IMR-90 (cell line): ENCODE measurements around the gene ADGRL3. TPM values are rescaled to one million over a fixed set of nuclear protein-coding genes. Genes with fewer than 3 reads are reported as not detected.

Experiments
- ATAC-seq: fragments of 200-7000 bp; cut with Tn5 transposase; 2 replicates; pipeline ENCODE4 v1.9.1; 2020; ENCODE audit warnings: low read depth, mild to moderate bottlenecking, moderate library complexity
- BruUV-seq: library from RNA; stranded (reverse); fragments of 400-500 nt; replicated peaks from 2 replicates; lab custom pipeline; 2021; lab: Mats Ljungman, UMichigan
- CTCF ChIA-PET: fragments of 300-600 bp; formaldehyde crosslinking; extraction: SDS; loops from one replicate; lab custom pipeline; 2021; ENCODE audit warnings: antibody characterized with exemption; lab: Yijun Ruan, JAX
- POLR2A ChIA-PET: fragments of 300-600 bp; sonication (Branson Sonifier 250); formaldehyde crosslinking; loops from one replicate; lab custom pipeline; 2022; ENCODE audit warnings: antibody characterized with exemption; ENCODE audit not compliant: unreplicated experiment; lab: Charles Lee
- DNase-seq: peaks from one replicate; pipeline ENCODE4 v3.0.0; 2013
- H2AFZ ChIP-seq: replicated peaks from 2 replicates; pipeline ENCODE3; 2013; ENCODE audit warnings: low read length, mild to moderate bottlenecking; ENCODE audit not compliant: poor library complexity
- H2AK5ac ChIP-seq: 2 replicates; pipeline ENCODE4 v1.6.1; 2013; ENCODE audit warnings: low read depth, low read length, inconsistent platforms
- H2AK9ac ChIP-seq: replicated peaks from 2 replicates; pipeline ENCODE3; 2013; ENCODE audit warnings: mild to moderate bottlenecking, low read depth, low read length, moderate library complexity; ENCODE audit not compliant: poor library complexity
- H2BK120ac ChIP-seq: 2 replicates; pipeline ENCODE4 v1.6.1; 2013; ENCODE audit warnings: low read depth, low read length, inconsistent platforms
- H2BK15ac ChIP-seq: 3 replicates; pipeline ENCODE4 v1.6.1; 2013; ENCODE audit warnings: low read depth, low read length, inconsistent platforms
- H2BK20ac ChIP-seq: 2 replicates; pipeline ENCODE4 v1.6.1; 2013; ENCODE audit warnings: low read depth, mild to moderate bottlenecking, inconsistent platforms, low read length, moderate library complexity
- H2BK5ac ChIP-seq: 2 replicates; pipeline ENCODE4 v1.6.1; 2013; ENCODE audit warnings: mild to moderate bottlenecking, low read depth, low read length, inconsistent platforms; ENCODE audit not compliant: poor library complexity, severe bottlenecking
- H3K14ac ChIP-seq: replicated peaks from 2 replicates; pipeline ENCODE4 v1.6.1; 2013; ENCODE audit warnings: low read depth, low read length, inconsistent platforms
- H3K18ac ChIP-seq: 2 replicates; pipeline ENCODE4 v1.6.1; 2013; ENCODE audit warnings: low read depth, low read length, control low read depth
- H3K23ac ChIP-seq: 2 replicates; pipeline ENCODE4 v1.6.1; 2013; ENCODE audit warnings: low read depth, low read length, inconsistent platforms
- H3K27ac ChIP-seq: 2 replicates; pipeline ENCODE4 v1.5.1; 2013; ENCODE audit warnings: mild to moderate bottlenecking, control low read depth, low read length; ENCODE audit not compliant: insufficient read depth
- H3K27me3 ChIP-seq: 2 replicates; pipeline ENCODE4 v1.6.1; 2013; ENCODE audit warnings: low read length; ENCODE audit not compliant: control insufficient read depth, insufficient read depth
- H3K36me3 ChIP-seq: 2 replicates; pipeline ENCODE4 v1.6.1; 2013; ENCODE audit warnings: low read length, mixed read lengths; ENCODE audit not compliant: control insufficient read depth, insufficient read depth
- H3K4ac ChIP-seq: 2 replicates; pipeline ENCODE4 v1.6.1; 2013; ENCODE audit warnings: low read depth, low read length, inconsistent platforms
- H3K4me1 ChIP-seq: 2 replicates; pipeline ENCODE4 v1.6.1; 2013; ENCODE audit warnings: low read length, mixed read lengths; ENCODE audit not compliant: control insufficient read depth, insufficient read depth
- H3K4me2 ChIP-seq: 2 replicates; pipeline ENCODE4 v1.6.1; 2013; ENCODE audit warnings: low read depth, mild to moderate bottlenecking, control low read depth, low read length, moderate library complexity
- H3K4me3 ChIP-seq: 2 replicates; pipeline ENCODE4 v1.5.1; 2013; ENCODE audit warnings: low read depth, mild to moderate bottlenecking, control low read depth, low read length, moderate library complexity; ENCODE audit not compliant: insufficient read depth
- H3K56ac ChIP-seq: 2 replicates; pipeline ENCODE4 v1.6.1; 2013; ENCODE audit warnings: low read length, inconsistent platforms; ENCODE audit not compliant: insufficient read depth; ENCODE audit errors: extremely low read depth
- H3K79me1 ChIP-seq, 2 experiments: 2 replicates each; pipeline ENCODE4 v1.6.1; 2013; ENCODE audit warnings: low read length in 2 of 2, inconsistent platforms in 1 of 2, low read depth in 1 of 2
- H3K9ac ChIP-seq: 2 replicates; pipeline ENCODE4 v1.6.1; 2013; ENCODE audit warnings: low read depth, low read length, control low read depth
- H3K9me1 ChIP-seq: 2 replicates; pipeline ENCODE4 v1.6.1; 2013; ENCODE audit warnings: low read length, inconsistent platforms; ENCODE audit not compliant: insufficient read depth
- H3K9me3 ChIP-seq: 2 replicates; pipeline ENCODE4 v1.6.1; 2013; ENCODE audit warnings: low read length; ENCODE audit not compliant: control insufficient read depth, insufficient read depth
- H4K20me1 ChIP-seq: 2 replicates; pipeline ENCODE4 v1.6.1; 2013; ENCODE audit warnings: low read length, inconsistent platforms; ENCODE audit not compliant: insufficient read depth
- H4K5ac ChIP-seq: 2 replicates; pipeline ENCODE4 v1.6.1; 2013; ENCODE audit warnings: mild to moderate bottlenecking, low read depth, low read length, control low read depth
- H4K8ac ChIP-seq, 2 experiments: 2 replicates each; pipeline ENCODE4 v1.6.1; 2013; ENCODE audit warnings: low read depth in 2 of 2, low read length in 2 of 2, control low read depth in 1 of 2, inconsistent platforms in 1 of 2
- H4K91ac ChIP-seq: 2 replicates; pipeline ENCODE4 v1.6.1; 2013; ENCODE audit warnings: low read depth, low read length, inconsistent platforms; ENCODE audit not compliant: insufficient read depth
- CEBPB ChIP-seq: IDR thresholded peaks from 2 replicates; pipeline ENCODE4 v1.6.1; 2012; ENCODE audit warnings: low read depth, low read length, improper control_type of control experiment
- POLR2A ChIP-seq: IDR thresholded peaks from 2 replicates; pipeline ENCODE4 v1.6.1; 2012; ENCODE audit warnings: mild to moderate bottlenecking, low read depth, low read length
- WGBS, 2 experiments: methylation state at CpG; one replicate each; pipeline versions ENCODE4 v1.1.5 to v1.1.7; 2013; ENCODE audit warnings: missing lambda C conversion rate in 2 of 2; ENCODE audit not compliant: insufficient read length in 1 of 2; ENCODE audit errors: extremely low coverage in 2 of 2; 5-methylcytosine and 5-hydroxymethylcytosine counted together
- dilution Hi-C: fragments of 300-500 bp; cut with HindIII; formaldehyde crosslinking; loops from one replicate; pipeline ENCODE4 v1.14.3; 2018; ENCODE audit warnings: low sequenced_read_pairs; ENCODE audit not compliant: unreplicated experiment
- in situ Hi-C: fragments of 300-500 bp; cut with MboI; formaldehyde crosslinking; loops from 3 replicates; pipeline ENCODE4 v1.14.3; 2019; ENCODE audit warnings: low sequenced_read_pairs, inconsistent platforms, mixed read lengths
- intact Hi-C: fragments of 100-400 bp; cut with micrococcal nuclease; formaldehyde crosslinking; loops from 2 replicates; pipeline ENCODE4 v1.10.0; 2022
- polyA plus RNA-seq, 3 experiments: library from polyadenylated mRNA; depleted of rRNA; stranded (reverse); fragments of >200 nt; gene quantifications; 2 replicates each; pipeline ENCODE4 v1.2.3, GENCODE V29; 2012; ENCODE audit warnings: low replicate concordance in 1 of 3
- total RNA-seq: library from RNA; depleted of rRNA; stranded (reverse); fragments of >200 nt; gene quantifications from 2 replicates; pipeline ENCODE4 v1.2.3, GENCODE V29; 2012

ADGRL3 gene
- total and polyA plus RNA-seq, 2 of the 4 experiments (the other 2 are of a cell fraction): 0.46 to 2.5 TPM

GRCh38 chr4:61200916-61201526 lies 895 bp downstream of the ADGRL3 start:
- dilution Hi-C loops (no loop called here), intact Hi-C loops (no loop called here), in situ Hi-C loops (no loop called here)
- peak overlapping the region; percentile 62 for H3K4me3 ChIP-seq
- no peaks in the 10 kb centered on the region for H3K9me3 ChIP-seq
- H2BK120ac ChIP-seq: no peak overlapping the region
- no peaks in the 10 kb centered on the region for H4K20me1 ChIP-seq
- no peak overlapping the region; the same call in 1 of the 2 replicates for H3K27ac ChIP-seq
- no peaks in the 10 kb centered on the region for H3K36me3 ChIP-seq
- H4K91ac ChIP-seq: no peak overlapping the region
- H2BK5ac ChIP-seq: no peak overlapping the region
- H2AK9ac ChIP-seq: no peak overlapping the region
- H2AFZ ChIP-seq: peak overlapping the region; percentile 78
- H2AK5ac ChIP-seq: no peak overlapping the region
- H3K18ac ChIP-seq: no peak overlapping the region
- H3K14ac ChIP-seq: no peak overlapping the region
- DNase-seq (no peak), ATAC-seq (peak; percentile 36)
- H4K8ac ChIP-seq: no peak overlapping the region
- WGBS, 2 experiments: no CpG with 5 or more reads among the region's 41 CpGs
- no peak overlapping the region for H3K9ac ChIP-seq
- ChIA-PET POLR2A (interaction anchor here (0.6 kb wide), 1 partner anchor 243 kb away, joined by 7 read pairs; no protein-coding TSS in a partner anchor), CTCF (no interaction called here)
- no peak overlapping the region; the same call in 1 of the 2 replicates for H3K23ac ChIP-seq
- H3K4me2 ChIP-seq: peak overlapping the region; percentile 89
- BruUV-seq: no TSS peak
- peaks cover 33% of the 10 kb centered on the region for H3K27me3 ChIP-seq
- no peaks in the 10 kb centered on the region for H3K79me1 ChIP-seq
- H3K56ac ChIP-seq: no peak overlapping the region
- H3K9me1 ChIP-seq: no peaks in the 10 kb centered on the region
- no peak overlapping the region for H2BK20ac ChIP-seq
- H3K4me1 ChIP-seq: no peaks in the 10 kb centered on the region
- TF ChIP-seq POLR2A: no peak
- peak; percentile 22; the same call in 1 of the 2 replicates for TF ChIP-seq CEBPB
- no peak overlapping the region for H4K5ac ChIP-seq
- H3K4ac ChIP-seq: 0 out of 2 replicates have a peak overlapping the region, but pooled peaks have one; percentile 2
- H2BK15ac ChIP-seq: no peak overlapping the region
